AG04449 (cell line): Measurements from ENCODE around the gene PSD2.

Experiments used
- CTCF ChIA-PET: fragments of 350-600 bp; formaldehyde crosslinking; extraction: SDS; loops from one replicate; lab custom pipeline; 2021; ENCODE audit warnings: antibody characterized with exemption; lab: Yijun Ruan, JAX
- POLR2A ChIA-PET: fragments of 400-600, 350-600 bp; formaldehyde crosslinking; extraction: SDS; loops from one replicate; lab custom pipeline; 2020; ENCODE audit warnings: antibody characterized with exemption, inconsistent platforms; lab: Yijun Ruan, JAX
- DNase-seq: peaks from one replicate; pipeline ENCODE4 v3.0.0-alpha.2; 2010; ENCODE audit warnings: low read depth, low spot score
- H3K4me3 ChIP-seq: 2 replicates; pipeline ENCODE4 v1.5.1; 2011; ENCODE audit warnings: low read depth, mild to moderate bottlenecking, control low read depth, low read length
- CTCF ChIP-seq: IDR thresholded peaks from one replicate; pipeline ENCODE4 v1.5.1; 2011; ENCODE audit warnings: mild to moderate bottlenecking, moderate library complexity, low read length, control low read depth, inconsistent platforms; ENCODE audit not compliant: insufficient read depth; ENCODE audit errors: missing control alignments

The PSD2 gene

GRCh38 chr5:139772927-139773690 lies 22.5 kb upstream of the PSD2 start:
- no peak for DNase-seq
- TF ChIP-seq CTCF = no peak
- H3K4me3 ChIP-seq = no peak overlapping the region
- CTCF ChIA-PET = interaction anchor here (1.0 to 17.3 kb wide), 6 partner anchors 7 to 195 kb away, joined by 3 to 795 read pairs (median 60); no protein-coding TSS in a partner anchor
- POLR2A ChIA-PET = no interaction called here

- H3K4me3 ChIP-seq = no peak overlapping the region
- peak; percentile 91 for TF ChIP-seq CTCF
- DNase-seq = no peak
- CTCF ChIA-PET = interaction anchor here (0.7 to 9.8 kb wide), 32 partner anchors 9 to 210 kb away, joined by 3 to 124 read pairs (median 4); partner anchors contain the start of gene PSD2
- POLR2A ChIA-PET = no interaction called here
Measured at GRCh38 chr5:139774980-139775661, 20.5 kb upstream of the PSD2 start.

GRCh38 chr5:139775872-139776271 lies 19.7 kb upstream of the PSD2 start:
- ChIA-PET POLR2A (no interaction called here), CTCF (interaction anchor here (0.8 to 9.8 kb wide), 29 partner anchors 8 to 210 kb away, joined by 3 to 124 read pairs (median 4); partner anchors contain the start of gene PSD2)
- TF ChIP-seq CTCF = no peak
- no peak overlapping the region for H3K4me3 ChIP-seq
- DNase-seq = no peak

- TF ChIP-seq CTCF = no peak
- no peak for DNase-seq
- no peak overlapping the region for H3K4me3 ChIP-seq
- ChIA-PET CTCF (interaction anchor here (0.9 to 9.8 kb wide), 14 partner anchors 10 to 191 kb away, joined by 3 to 124 read pairs (median 4); no protein-coding TSS in a partner anchor), POLR2A (interaction anchor here (0.6 kb wide), 1 partner anchor 11 kb away, joined by 3 read pairs; no protein-coding TSS in a partner anchor)
Measured at GRCh38 chr5:139776861-139777260, 18.7 kb upstream of the PSD2 start.

DNA sequence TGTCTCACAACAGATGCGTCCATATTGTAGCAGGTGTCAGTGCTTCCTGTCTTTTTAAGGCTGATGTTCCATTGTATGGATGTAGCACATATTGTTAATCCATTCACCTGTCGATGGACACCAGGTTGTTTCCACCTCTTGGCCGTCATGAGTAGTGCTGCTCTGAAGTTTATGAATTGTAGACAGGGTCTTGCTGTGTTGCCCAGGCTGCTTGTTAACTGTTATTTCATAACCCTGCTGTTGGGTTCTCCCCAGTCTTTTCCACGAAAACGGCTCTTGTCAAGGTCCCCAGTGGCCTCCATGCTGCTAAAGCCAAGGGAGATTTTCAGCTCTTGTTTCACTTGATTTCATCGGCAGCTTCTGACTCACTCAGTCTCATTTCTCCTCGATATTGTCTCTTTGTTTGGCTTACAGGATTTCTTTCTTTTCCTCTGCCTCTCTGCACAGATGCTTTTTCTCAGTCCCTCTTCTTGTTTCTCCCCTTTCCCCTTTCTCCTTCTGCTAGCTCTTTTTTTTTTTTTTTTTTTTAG lies 12.1 kb upstream of the PSD2 start:
- CTCF ChIA-PET = interaction anchor here (0.8 to 2.6 kb wide), 10 partner anchors 8 to 197 kb away, joined by 3 to 30 read pairs (median 5); no protein-coding TSS in a partner anchor
- no peak for DNase-seq
- POLR2A ChIA-PET = no interaction called here
- TF ChIP-seq CTCF = no peak
- H3K4me3 ChIP-seq = no peak overlapping the region

DNA sequence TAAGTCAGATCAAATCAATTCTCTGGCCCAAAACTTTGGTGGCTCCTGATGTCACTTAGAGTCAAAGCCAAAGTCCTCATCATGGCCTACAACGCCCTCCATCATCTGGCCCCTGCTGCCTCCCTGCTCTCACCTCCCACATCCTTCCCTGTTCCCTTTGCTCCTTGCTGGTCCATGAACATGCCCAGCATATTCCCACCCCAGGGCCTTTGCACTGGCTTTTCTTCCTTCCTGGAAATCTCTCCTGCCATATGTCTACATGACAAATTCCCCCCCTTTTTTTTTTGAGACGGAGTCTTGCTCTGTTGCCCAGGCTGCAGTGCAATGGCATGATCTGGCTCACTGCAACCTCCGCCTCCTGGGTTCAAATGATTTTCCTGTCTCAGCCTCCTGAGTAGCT lies 11.1 kb upstream of the PSD2 start:
- H3K4me3 ChIP-seq = no peak overlapping the region
- CTCF ChIA-PET = interaction anchor here (1.7 to 10.5 kb wide), 6 partner anchors 8 to 186 kb away, joined by 5 to 457 read pairs (median 69); no protein-coding TSS in a partner anchor
- POLR2A ChIA-PET = no interaction called here
- DNase-seq = no peak
- no peak for TF ChIP-seq CTCF
